HG03442 (cell line): ENCODE data around the gene RAN.
A peak's percentile ranks its signal among the peaks of the same experiment; 100 is the strongest.
"Not testable (repeated sequence)": the region's sequence is repeated elsewhere in the genome, so short reads cannot be mapped to it uniquely, and the experiment has no call there.

ENCODE experiments used
- ATAC-seq: cut with Tn5 transposase; IDR thresholded peaks from one replicate; pipeline ENCODE4 v1.9.1; 2021; ENCODE audit warnings: mild to moderate bottlenecking, moderate library complexity; ENCODE audit not compliant: unreplicated experiment

RAN gene

GRCh38 chr12:130849561-130850417 lies 22.1 kb upstream of the RAN start:
- ATAC-seq: no peak

GRCh38 chr12:130850418-130851021 lies 21.3 kb upstream of the RAN start:
- no peak for ATAC-seq

GRCh38 chr12:130856088-130856487 lies 15.8 kb upstream of the RAN start:
- no peak for ATAC-seq

- ATAC-seq: no peak
Measured at GRCh38 chr12:130858084-130858483, 13.8 kb upstream of the RAN start.

- no peak for ATAC-seq
Measured at GRCh38 chr12:130859161-130859560, 12.7 kb upstream of the RAN start.

GRCh38 chr12:130860311-130860710 lies 11.6 kb upstream of the RAN start:
- no peak for ATAC-seq

GRCh38 chr12:130862161-130862560 lies 9.7 kb upstream of the RAN start:
- no peak for ATAC-seq

GRCh38 chr12:130862771-130863170 lies 9.1 kb upstream of the RAN start:
- not testable (repeated sequence) for ATAC-seq

GRCh38 chr12:130863298-130863697 lies 8.6 kb upstream of the RAN start:
- no peak for ATAC-seq

- no peak for ATAC-seq
Measured at GRCh38 chr12:130868412-130868811, 3.5 kb upstream of the RAN start.

GRCh38 chr12:130870442-130871285 lies 1.2 kb upstream of the RAN start:
- peak; percentile 60 for ATAC-seq

GRCh38 chr12:130872179-130873096 lies 572 bp downstream of the RAN start:
- ATAC-seq: peak; percentile 16

- no peak for ATAC-seq
Measured at GRCh38 chr12:130873106-130873795, 1.4 kb downstream of the RAN start.

GRCh38 chr12:130873825-130874224 lies 2.0 kb downstream of the RAN start:
- ATAC-seq: peak; percentile 18

GRCh38 chr12:130874696-130875095 lies 2.8 kb downstream of the RAN start:
- ATAC-seq: no peak

- ATAC-seq: no peak
Measured at GRCh38 chr12:130875193-130875592, 3.3 kb downstream of the RAN start.

GRCh38 chr12:130875708-130876107 lies 3.8 kb downstream of the RAN start:
- not testable (repeated sequence) for ATAC-seq

GRCh38 chr12:130876297-130876696 lies 4.4 kb downstream of the RAN start:
- no peak for ATAC-seq

- ATAC-seq: no peak
Measured at GRCh38 chr12:130876758-130877157, 4.9 kb downstream of the RAN start.

GRCh38 chr12:130877333-130877732 lies 5.5 kb downstream of the RAN start:
- ATAC-seq: no peak
